ENCODE data around the gene PHKG1.

DNA sequence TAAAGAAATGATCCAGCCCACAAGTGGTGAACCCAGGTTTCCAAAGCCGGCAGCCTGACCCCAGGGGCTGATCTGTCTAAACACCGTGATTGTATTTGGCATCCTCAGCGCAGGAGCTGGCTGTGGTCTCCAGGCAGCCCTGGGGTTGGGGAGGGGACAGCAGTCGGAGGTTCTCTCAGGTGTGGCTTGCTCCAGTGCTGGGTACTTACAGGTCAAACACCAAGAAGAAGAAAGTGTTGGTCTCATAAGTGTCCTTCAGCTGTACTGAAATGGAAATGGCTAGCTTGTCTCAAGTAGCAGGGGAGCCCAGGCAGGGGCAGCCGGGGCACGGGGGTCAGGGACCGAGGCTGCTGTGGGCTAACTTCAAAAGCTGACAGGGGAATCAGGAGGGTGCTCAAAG, 6.0 kb downstream of the PHKG1 start:
- TF ChIP-seq CTCF (IDR thresholded peaks at IDR 0.05; ENCODE audit: low read length) (no peak), EZH2 (IDR thresholded peaks at IDR 0.05; ENCODE audit: borderline replicate concordance, low read length) (no peak)
